B cell (primary cell): ENCODE data around the gene MYADML2. TPM values are rescaled to one million over a fixed set of nuclear protein-coding genes. Genes with fewer than 3 reads are reported as not detected.

Experiments
- ATAC-seq: fragments of 200-7000 bp; cut with Tn5 transposase; one replicate; pipeline ENCODE4 v1.10.0; 2021; ENCODE audit warnings: low read depth, mild to moderate bottlenecking, moderate number of reproducible peaks, moderate library complexity
- CTCF ChIA-PET: fragments of 350-600 bp; sonication (Branson Sonifier 250); formaldehyde crosslinking; loops from one replicate; lab custom pipeline; 2021; ENCODE audit warnings: antibody characterized with exemption, inconsistent platforms; lab: Charles Lee
- POLR2A ChIA-PET: fragments of 350-600 bp; sonication (Branson Sonifier 250); formaldehyde crosslinking; loops from one replicate; lab custom pipeline; 2021; ENCODE audit warnings: antibody characterized with exemption; lab: Charles Lee
- DNase-seq: peaks from one replicate; pipeline ENCODE4 v3.0.0; 2013
- H2AFZ ChIP-seq: 2 replicates; pipeline ENCODE4 v1.6.1; 2012; ENCODE audit warnings: mild to moderate bottlenecking, low read depth, low read length; ENCODE audit not compliant: insufficient read depth, poor library complexity, severe bottlenecking
- H3K27ac ChIP-seq, 2 donors: 1 replicate in 1 of 2; 2 replicates in 1 of 2; pipeline ENCODE4 v1.5.1; 2012 to 2013; ENCODE audit warnings: low read length in 2 of 2, mild to moderate bottlenecking in 2 of 2, moderate library complexity in 1 of 2
- H3K27me3 ChIP-seq, 4 experiments: fragments of 200-600 bp in 1 of 4; sonication (generic) in 1 of 4; replicated peaks in 1 of 4; 1 replicate in 2 of 4; 2 replicates in 2 of 4; pipeline versions ENCODE4 v1.6.1 to v1.7.0; 2013 to 2016; ENCODE audit warnings: low read length in 3 of 4, mild to moderate bottlenecking in 2 of 4, mixed read lengths in 1 of 4, moderate library complexity in 1 of 4; ENCODE audit not compliant: insufficient read depth in 4 of 4, control insufficient read depth in 3 of 4; ENCODE audit errors: control extremely low read depth in 1 of 4
- H3K36me3 ChIP-seq, 2 experiments: replicated peaks in 1 of 2; 1 replicate in 1 of 2; 2 replicates in 1 of 2; pipeline versions ENCODE4 v1.6.1 to v1.7.1; 2013; ENCODE audit warnings: low read length in 1 of 2; ENCODE audit not compliant: insufficient read depth in 2 of 2, control insufficient read depth in 1 of 2; ENCODE audit errors: control extremely low read depth in 1 of 2, extremely low read depth in 1 of 2
- H3K4me1 ChIP-seq, 2 donors: fragments of 200-600 bp in 1 of 2; sonication (generic) in 1 of 2; 1 replicate in 1 of 2; 2 replicates in 1 of 2; pipeline versions ENCODE4 v1.5.1 to v1.6.1; 2013 to 2017; ENCODE audit warnings: low read length in 2 of 2; ENCODE audit not compliant: control insufficient read depth in 2 of 2, insufficient read depth in 2 of 2
- H3K4me2 ChIP-seq: replicated peaks from 2 replicates; pipeline ENCODE3; 2012; ENCODE audit warnings: mild to moderate bottlenecking, low read depth, low read length; ENCODE audit not compliant: poor library complexity, severe bottlenecking
- H3K4me3 ChIP-seq, 5 experiments: fragments of 200-600 bp in 1 of 5; sonication (generic) in 1 of 5; 1 replicate in 3 of 5; 2 replicates in 2 of 5; pipeline versions ENCODE4 v1.5.1 to v1.7.0; 2011 to 2016; ENCODE audit warnings: low read length in 4 of 5, mild to moderate bottlenecking in 4 of 5, low read depth in 2 of 5, control low read depth in 1 of 5, moderate library complexity in 1 of 5; ENCODE audit not compliant: insufficient read depth in 1 of 5; ENCODE audit errors: control extremely low read depth in 1 of 5, extremely low read depth in 1 of 5
- H3K79me2 ChIP-seq: fragments of 200-600 bp; sonication (generic); one replicate; pipeline ENCODE4 v1.6.0; 2016; ENCODE audit warnings: low read length; ENCODE audit not compliant: control insufficient read depth, insufficient read depth
- H3K9ac ChIP-seq: fragments of 200-600 bp; sonication (generic); 2 replicates; pipeline ENCODE4 v1.6.1; 2017; ENCODE audit warnings: mild to moderate bottlenecking, low read length, moderate library complexity
- H3K9me3 ChIP-seq, 3 donors: one replicate each; pipeline versions ENCODE4 v1.6.1 to v1.7.1; 2013; ENCODE audit warnings: low read length in 2 of 3; ENCODE audit not compliant: control insufficient read depth in 2 of 3, insufficient read depth in 1 of 3; ENCODE audit errors: control extremely low read depth in 1 of 3
- H4K20me1 ChIP-seq: 2 replicates; pipeline ENCODE4 v1.6.0; 2012; ENCODE audit warnings: mild to moderate bottlenecking, low read length; ENCODE audit not compliant: insufficient read depth, control insufficient read depth, poor library complexity, severe bottlenecking
- H3K27ac Mint-ChIP-seq: one replicate; pipeline ENCODE4 v1.8.0; 2021; ENCODE audit warnings: mixed read lengths
- H3K27me3 Mint-ChIP-seq: one replicate; pipeline ENCODE4 v1.8.0; 2021; ENCODE audit warnings: mixed read lengths
- H3K4me1 Mint-ChIP-seq: one replicate; pipeline ENCODE4 v1.8.0; 2021; ENCODE audit warnings: mixed read lengths
- H3K4me3 Mint-ChIP-seq: one replicate; pipeline ENCODE4 v1.8.0; 2021; ENCODE audit warnings: mixed read lengths
- H3K9me3 Mint-ChIP-seq: one replicate; pipeline ENCODE4 v1.8.0; 2022; ENCODE audit warnings: mixed read lengths; ENCODE audit not compliant: insufficient read depth
- CTCF ChIP-seq: fragments of 200-600 bp; IDR thresholded peaks from one replicate; pipeline ENCODE4 v1.8.0; 2022; ENCODE audit warnings: antibody characterized with exemption, mild to moderate bottlenecking
- EZH2 ChIP-seq: IDR thresholded peaks from 2 replicates; pipeline ENCODE4 v1.6.1; 2012; ENCODE audit warnings: borderline replicate concordance, low read depth, mild to moderate bottlenecking, moderate library complexity, low read length; ENCODE audit not compliant: insufficient read depth, poor library complexity, severe bottlenecking
- WGBS: methylation state at CpG from one replicate; pipeline ENCODE4 v1.1.5; 2013; ENCODE audit warnings: missing lambda C conversion rate; ENCODE audit not compliant: insufficient coverage; 5-methylcytosine and 5-hydroxymethylcytosine counted together
- intact Hi-C: fragments of 100-400 bp; cut with micrococcal nuclease; formaldehyde crosslinking; loops from one replicate; pipeline ENCODE4 v1.10.0; 2022
- polyA plus RNA-seq: library from polyadenylated mRNA; depleted of rRNA; stranded (reverse); fragments of >200 nt; gene quantifications from 2 replicates; pipeline ENCODE4 v1.2.3, GENCODE V29; 2012
- total RNA-seq, 2 donors: library from RNA; stranded (reverse); fragments of 120-200 nt in 1 of 2; gene quantifications; 1 replicate in 1 of 2; 2 replicates in 1 of 2; pipeline versions ENCODE4 v1.2.3 to v1.2.4, GENCODE V29; 2013 to 2022

The MYADML2 gene
- total and polyA plus RNA-seq, 2 donors (not counting 1 experiment from before 2014, with no cell fraction given): not detected

GRCh38 chr17:81961521-81962498 is 14.8 kb upstream of the MYADML2 start:
- no peaks in the 10 kb centered on the region for H3K79me2 ChIP-seq
- CTCF ChIA-PET: interaction anchor here (3.0 kb wide), 1 partner anchor 194 kb away, joined by 39 read pairs; no protein-coding TSS in a partner anchor
- DNase-seq (peak; percentile 28), ATAC-seq (no peak)
- Mint-ChIP-seq H3K4me1 (peaks cover 6% of the 10 kb centered on the region), H3K4me3 (peak overlapping the region; percentile 59), H3K9me3 (no peaks in the 10 kb centered on the region), H3K27me3 (peaks cover 21% of the 10 kb centered on the region), H3K27ac (peak overlapping the region; percentile 41)
- TF ChIP-seq EZH2: no peak
- TF ChIP-seq CTCF: no peak
- H3K27me3 ChIP-seq: peaks cover 0 to 47% (median 30%) of the 10 kb centered on the region in 4 experiments
- POLR2A ChIA-PET: no interaction called here
- WGBS: 25% methylated on average over 79 of the region's 82 CpGs
- no peak overlapping the region for H3K9ac ChIP-seq
- peaks cover 22 to 23% of the 10 kb centered on the region in 2 donors for H3K4me1 ChIP-seq
- H3K4me2 ChIP-seq: peak overlapping the region; percentile 94
- no peak overlapping the region for H3K27ac ChIP-seq
- H4K20me1 ChIP-seq: no peaks in the 10 kb centered on the region
- H2AFZ ChIP-seq: no peak overlapping the region
- no peak overlapping the region for H3K4me3 ChIP-seq
- no peaks in the 10 kb centered on the region for H3K36me3 ChIP-seq
- intact Hi-C loops: no loop called here
- H3K9me3 ChIP-seq: peaks cover 0 to 10% (median 0%) of the 10 kb centered on the region in 3 donors
